ENCODE data around the gene GBA3.

Gene GBA3

DNA sequence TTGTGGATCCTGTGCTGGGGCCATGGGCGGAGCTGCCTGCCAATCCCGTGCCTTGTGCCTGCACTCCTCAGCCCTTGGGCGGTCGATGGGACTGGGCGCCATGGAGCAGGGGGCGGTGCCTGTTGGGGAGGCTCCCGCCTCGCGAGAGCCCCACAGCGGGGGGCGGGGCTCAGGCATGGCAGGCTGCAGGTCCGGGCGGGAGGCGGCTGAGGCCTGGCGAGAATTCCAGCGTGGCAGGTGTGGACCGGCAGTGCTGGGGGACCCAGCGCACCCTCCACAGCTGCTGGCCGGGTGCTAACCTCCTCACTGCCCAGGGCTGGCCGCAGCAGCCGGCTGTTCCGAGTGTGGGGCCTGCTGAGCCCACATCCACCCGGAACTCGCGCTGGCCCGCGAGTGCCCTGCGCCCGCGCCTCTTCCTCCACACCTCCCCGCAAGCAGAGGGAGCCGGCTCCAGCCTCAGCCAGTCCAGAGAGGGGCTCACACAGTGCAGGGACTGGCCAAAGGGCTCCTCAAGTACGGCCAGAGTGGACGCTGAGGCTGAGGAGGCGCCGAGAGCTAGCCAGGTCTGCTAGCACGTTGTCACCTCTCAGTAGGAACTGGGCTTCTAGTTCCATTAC lies 85.9 kb downstream of the GBA3 start:
- DNase-seq (ENCODE audit: low read depth in 3 of 3, low spot score in 1 of 3): no peak

GRCh38 chr4:22780317-22780716 lies 87.6 kb downstream of the GBA3 start:
- no peak for DNase-seq (ENCODE audit: low read depth in 3 of 3, low spot score in 1 of 3)

GRCh38 chr4:22780797-22781196 lies 88.1 kb downstream of the GBA3 start:
- no peak for DNase-seq (ENCODE audit: low read depth in 3 of 3, low spot score in 1 of 3)

GRCh38 chr4:22787753-22788375 lies 95.1 kb downstream of the GBA3 start:
- no peak for DNase-seq (ENCODE audit: low read depth in 3 of 3, low spot score in 1 of 3)

GRCh38 chr4:22790631-22791030 lies 97.9 kb downstream of the GBA3 start:
- no peak for DNase-seq (ENCODE audit: low read depth in 3 of 3, low spot score in 1 of 3)

DNA sequence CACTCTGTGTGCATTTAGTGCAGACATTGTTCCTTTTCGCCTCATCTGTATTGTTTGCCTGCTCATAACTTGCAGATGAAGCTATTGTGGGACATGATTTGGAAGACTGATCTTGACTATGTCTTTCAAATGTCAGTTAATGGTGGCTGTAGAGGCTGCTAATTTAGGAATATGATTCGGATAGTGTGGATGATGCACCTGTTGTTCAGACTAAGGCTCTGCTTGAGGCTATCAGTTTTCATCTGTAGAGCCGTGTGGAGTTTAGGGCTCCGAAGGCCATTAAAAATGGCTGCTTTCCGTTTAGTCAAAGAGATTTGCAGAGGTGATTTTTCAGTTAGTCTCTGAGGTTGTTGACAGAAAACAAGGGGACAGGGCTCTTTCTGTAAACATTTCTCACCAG lies 102.0 kb downstream of the GBA3 start:
- no peak for DNase-seq (ENCODE audit: low read depth in 3 of 3, low spot score in 1 of 3)

GRCh38 chr4:22801391-22801790 lies 108.7 kb downstream of the GBA3 start:
- no peak for DNase-seq (ENCODE audit: low read depth in 3 of 3, low spot score in 1 of 3)

GRCh38 chr4:22802876-22803275 lies 110.1 kb downstream of the GBA3 start:
- DNase-seq (ENCODE audit: low read depth in 3 of 3, low spot score in 1 of 3): no peak

DNA sequence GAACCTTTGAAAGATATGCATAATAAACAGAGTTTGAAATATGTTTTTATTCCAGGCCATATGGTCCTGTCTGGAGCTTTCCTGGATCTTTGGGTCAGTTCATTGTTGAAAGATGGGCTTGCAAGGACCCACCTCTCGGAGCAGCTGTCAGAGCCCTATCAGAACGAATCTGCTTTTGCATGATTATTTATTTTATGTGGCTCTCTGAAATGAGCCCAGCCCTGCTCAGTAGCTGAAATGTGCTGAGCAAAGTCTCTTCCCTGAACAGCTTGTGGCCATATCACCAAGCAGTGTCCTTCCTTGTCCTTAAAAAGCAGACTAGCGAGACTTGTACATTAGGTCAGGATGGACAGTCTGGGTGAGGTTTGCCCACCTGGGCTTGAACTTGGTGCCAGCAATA lies 110.8 kb downstream of the GBA3 start:
- DNase-seq (ENCODE audit: low read depth in 3 of 3, low spot score in 1 of 3): no peak

DNA sequence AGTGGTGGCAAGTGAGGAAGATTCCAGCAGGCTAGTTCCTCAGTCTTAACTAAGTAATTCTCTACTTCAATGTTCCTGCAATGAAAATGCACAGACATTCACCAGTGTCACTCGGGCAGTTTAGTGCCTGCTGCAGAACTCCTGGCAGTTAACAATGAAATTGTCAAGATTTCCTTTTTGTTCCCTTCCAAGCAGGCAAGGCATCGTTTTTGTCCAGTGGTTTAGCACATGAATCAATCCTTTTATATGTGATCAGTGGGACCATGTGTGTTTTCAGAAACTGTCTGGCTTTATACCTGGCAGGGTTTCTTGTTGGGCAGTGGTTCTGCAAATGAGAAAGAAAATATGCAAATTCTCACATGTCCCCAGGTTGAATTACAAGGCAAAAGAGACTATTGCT lies 122.2 kb downstream of the GBA3 start:
- DNase-seq (ENCODE audit: low read depth in 3 of 3, low spot score in 1 of 3): no peak

- no peak for DNase-seq (ENCODE audit: low read depth in 3 of 3, low spot score in 1 of 3)
These were observed 131.4 kb downstream of the GBA3 start for GRCh38 chr4:22824091-22824490.

GRCh38 chr4:22842360-22843018 lies 149.8 kb downstream of the GBA3 start:
- DNase-seq (ENCODE audit: low read depth in 3 of 3, low spot score in 1 of 3): no peak

DNA sequence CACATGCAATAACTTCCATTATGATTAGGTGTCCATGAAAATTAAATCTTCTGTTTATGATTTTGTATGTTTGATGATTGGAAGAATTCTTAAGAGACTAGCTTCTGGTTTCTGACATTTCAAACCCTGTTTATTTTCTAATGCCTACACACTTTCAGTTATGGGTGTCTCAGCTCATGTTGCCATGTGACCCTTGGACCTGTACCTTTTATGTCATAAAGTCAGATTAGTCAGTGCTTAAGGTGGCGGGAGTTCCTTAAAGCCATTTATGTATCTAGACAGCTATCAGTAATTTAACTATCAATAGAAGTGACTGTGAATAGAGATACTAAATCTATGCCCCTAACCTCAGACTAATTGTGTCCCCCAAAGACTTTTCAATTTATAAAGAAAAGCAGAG lies 155.6 kb downstream of the GBA3 start:
- DNase-seq (ENCODE audit: low read depth in 3 of 3, low spot score in 1 of 3): no peak

DNA sequence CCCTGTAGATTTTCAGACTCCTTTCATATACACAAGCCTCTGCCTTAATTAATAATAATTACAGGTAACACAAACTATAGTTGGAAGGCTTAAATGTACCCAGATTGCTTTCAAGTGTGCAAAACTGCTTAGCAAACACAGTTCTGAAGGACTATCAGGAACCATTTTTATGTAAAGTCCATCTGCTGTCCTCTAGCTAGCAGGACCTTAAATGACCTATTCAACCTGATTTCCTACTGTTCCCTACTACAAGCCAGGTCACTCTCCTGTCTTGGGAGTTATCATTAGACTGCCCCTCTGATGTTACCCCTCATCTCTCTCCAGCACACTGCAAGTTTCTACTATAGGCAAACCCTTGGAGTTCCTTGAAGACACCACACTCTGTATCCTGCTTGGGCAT lies 157.3 kb downstream of the GBA3 start:
- DNase-seq (ENCODE audit: low read depth in 3 of 3, low spot score in 1 of 3): no peak

- no peak for DNase-seq (ENCODE audit: low read depth in 3 of 3, low spot score in 1 of 3)
These were observed 157.9 kb downstream of the GBA3 start for GRCh38 chr4:22850630-22851029.

GRCh38 chr4:22857411-22857810 lies 164.7 kb downstream of the GBA3 start:
- no peak for DNase-seq (ENCODE audit: low read depth in 3 of 3, low spot score in 1 of 3)

- DNase-seq (ENCODE audit: low read depth in 3 of 3, low spot score in 1 of 3): no peak
These were observed 166.6 kb downstream of the GBA3 start for GRCh38 chr4:22859318-22859717.

All from stimulated activated CD4-positive, alpha-beta T cell treated with anti-CD3 and anti-CD28 coated beads, TNF-alpha, amount 100 ng/mL, for 1 hour (primary cell).